GM21737 (cell line): ENCODE data around the gene ZBTB32.
A peak's percentile ranks its signal among the peaks of the same experiment; 100 is the strongest.
"Not testable (repeated sequence)": the region's sequence is repeated elsewhere in the genome, so short reads cannot be mapped to it uniquely, and the experiment has no call there.

Experiments
- ATAC-seq: cut with Tn5 transposase; IDR thresholded peaks from one replicate; pipeline ENCODE4 v1.9.1; 2021; ENCODE audit warnings: mild to moderate bottlenecking, moderate library complexity; ENCODE audit not compliant: unreplicated experiment

ZBTB32 gene, protein sequence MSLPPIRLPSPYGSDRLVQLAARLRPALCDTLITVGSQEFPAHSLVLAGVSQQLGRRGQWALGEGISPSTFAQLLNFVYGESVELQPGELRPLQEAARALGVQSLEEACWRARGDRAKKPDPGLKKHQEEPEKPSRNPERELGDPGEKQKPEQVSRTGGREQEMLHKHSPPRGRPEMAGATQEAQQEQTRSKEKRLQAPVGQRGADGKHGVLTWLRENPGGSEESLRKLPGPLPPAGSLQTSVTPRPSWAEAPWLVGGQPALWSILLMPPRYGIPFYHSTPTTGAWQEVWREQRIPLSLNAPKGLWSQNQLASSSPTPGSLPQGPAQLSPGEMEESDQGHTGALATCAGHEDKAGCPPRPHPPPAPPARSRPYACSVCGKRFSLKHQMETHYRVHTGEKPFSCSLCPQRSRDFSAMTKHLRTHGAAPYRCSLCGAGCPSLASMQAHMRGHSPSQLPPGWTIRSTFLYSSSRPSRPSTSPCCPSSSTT

DNA sequence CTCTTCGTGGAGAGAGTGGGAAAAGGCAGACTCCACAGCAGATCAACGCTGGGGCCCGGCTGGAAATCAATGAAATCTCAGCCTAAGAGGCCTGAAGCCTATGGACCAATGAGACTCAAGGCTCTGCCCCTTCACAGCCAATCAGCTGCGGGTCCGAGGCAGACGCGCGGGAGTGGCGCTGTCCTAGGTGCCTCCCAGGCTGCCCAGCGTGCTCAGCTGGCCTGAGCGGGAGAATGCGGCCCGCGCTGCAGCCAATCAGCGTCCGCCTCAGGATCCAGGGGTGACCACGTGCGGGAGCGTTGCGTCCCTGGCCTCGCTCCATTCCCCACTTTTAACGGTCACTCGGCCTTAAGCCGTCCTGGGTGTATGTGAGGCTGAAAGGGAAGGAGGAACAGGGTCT is at the start of gene ZBTB32:
TSS of gene ZBTB32 (plus strand) at position 341 of the 400 bp plus-strand sequence. CDS start 10,069 bp downstream, outside the sequence.
- ATAC-seq = no peak

DNA sequence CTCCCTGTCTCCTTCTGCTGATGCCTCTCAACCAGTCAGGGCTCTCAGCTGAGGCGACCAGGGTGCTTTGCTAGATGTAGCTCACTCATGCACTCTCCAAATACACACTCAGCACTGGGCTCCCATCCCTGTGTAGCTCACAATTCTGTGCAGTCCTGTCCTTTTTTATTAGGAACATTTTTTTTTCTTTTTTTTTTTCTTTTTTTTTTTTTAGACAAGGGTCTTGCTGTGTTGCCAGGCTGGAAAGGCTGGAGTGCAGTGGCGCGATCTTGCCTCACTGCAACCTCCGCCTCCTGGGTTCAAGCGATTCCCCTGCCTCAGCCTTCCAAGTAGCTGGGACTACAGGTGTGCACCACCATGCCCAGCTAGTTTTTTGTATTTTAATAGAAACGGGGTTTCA is 49.5 kb upstream of the ZBTB32 start:
- not testable (repeated sequence) for ATAC-seq

DNA sequence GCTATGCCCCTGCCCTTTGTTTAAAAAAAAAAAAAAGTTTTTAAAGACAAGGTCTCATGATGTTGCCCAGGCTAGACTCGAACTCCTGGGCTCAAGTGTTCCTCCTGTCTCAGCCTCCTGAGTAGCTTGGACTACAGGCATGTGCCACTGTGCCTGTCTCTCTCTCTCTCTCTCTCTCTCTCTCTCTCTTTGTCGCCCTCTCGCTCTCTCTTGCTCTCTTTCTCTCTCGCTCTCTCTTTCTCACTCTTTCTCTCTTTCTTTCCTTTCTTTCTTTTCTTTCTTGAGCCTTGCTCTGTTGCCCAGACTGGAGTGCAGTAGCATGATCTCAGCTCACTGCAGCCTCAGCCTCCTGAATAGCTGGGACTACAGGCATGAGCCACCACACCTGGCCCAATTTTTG is 48.8 kb upstream of the ZBTB32 start:
- ATAC-seq = no peak

DNA sequence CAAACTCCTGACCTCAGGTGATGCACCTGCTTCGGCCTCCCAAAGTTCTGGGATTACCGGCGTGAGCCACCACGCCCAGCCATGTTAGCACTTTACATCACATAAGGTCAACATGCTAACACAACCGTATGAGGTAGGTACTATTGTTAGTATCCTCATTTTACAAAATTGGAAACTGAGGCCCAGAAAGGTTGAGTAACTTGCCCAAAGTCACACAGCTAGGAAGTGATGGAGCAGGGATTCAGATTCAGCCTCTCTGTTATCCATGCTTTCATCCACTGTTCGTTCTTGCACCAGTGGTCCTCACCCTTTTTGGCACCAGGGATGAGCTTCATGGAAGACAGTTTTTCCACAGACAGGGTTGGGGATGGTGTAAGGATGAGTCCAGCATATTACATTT is 47.7 kb upstream of the ZBTB32 start:
- ATAC-seq = no peak

DNA sequence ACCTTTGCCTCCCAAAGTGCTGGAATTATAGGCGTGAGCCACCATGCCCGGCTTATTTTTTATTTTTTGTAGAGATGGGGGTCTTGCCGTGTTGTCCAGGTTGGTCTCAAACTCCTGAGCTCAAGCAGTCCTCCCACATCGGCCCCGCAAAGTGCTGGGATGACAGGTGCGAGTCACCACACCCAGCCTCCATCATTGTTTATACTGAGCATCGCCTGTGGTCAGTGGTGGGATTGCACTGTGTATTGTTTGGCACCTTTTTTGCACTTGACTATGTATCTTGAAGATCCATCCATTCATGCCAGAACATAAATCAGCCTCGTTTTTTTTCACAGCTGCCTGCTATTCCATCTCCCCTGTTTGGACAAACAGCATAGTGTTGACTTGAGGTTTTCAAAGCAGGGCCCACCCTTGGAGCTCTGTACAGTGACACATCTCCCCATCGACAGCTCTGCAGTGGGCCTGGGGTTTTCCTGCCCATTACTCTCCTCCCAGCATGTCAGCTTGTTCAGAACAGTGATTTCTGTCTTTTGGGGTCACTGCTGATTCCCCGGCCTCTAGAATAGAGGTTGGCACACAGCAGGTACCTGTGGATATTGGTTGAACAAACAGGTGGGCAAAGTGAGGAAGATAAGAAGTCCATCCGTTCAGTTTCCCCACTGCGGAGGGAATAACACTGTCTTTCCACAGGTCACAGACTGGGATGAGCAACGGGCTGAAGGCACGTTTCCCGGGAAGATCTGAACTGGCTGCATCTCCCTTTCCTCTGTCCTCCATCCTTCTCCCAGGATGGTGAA is 46.3 kb upstream of the ZBTB32 start:
- ATAC-seq = no peak

DNA sequence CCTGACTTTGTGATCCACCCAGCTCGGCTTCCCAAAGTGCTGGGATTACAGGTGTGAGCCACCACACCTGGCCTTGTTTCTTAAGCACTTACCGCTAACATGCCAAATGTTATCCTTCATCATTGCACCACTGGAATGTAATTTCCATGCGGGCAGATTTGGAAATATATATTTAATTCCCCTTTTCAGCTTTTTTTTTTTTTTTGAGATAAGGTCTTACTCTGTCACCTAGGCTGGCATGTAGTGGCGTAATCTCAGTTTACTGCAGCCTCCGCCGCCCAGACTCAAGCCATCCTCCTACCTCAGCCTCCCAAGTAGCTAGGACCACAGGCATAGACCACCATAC is 42.4 kb upstream of the ZBTB32 start:
- ATAC-seq = no peak

DNA sequence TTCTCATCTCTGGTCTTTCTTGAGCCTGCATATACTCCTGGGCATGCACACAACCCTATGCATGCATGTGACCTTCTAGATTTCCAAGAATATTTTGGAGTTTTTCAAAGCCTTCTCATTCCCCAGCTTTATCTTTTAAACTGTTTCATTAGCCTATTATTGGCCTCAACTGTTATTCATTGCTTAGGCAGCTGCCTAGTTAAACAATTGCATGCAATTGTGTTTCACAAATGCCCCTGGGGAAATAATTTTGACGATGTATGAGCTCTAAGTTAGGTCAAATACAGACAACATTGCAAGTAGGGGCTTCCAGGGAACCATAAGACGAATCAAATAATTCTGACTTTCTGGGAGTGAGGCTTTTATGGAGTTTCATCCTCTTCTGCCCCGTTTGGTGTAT is 40.4 kb upstream of the ZBTB32 start:
- no peak for ATAC-seq

DNA sequence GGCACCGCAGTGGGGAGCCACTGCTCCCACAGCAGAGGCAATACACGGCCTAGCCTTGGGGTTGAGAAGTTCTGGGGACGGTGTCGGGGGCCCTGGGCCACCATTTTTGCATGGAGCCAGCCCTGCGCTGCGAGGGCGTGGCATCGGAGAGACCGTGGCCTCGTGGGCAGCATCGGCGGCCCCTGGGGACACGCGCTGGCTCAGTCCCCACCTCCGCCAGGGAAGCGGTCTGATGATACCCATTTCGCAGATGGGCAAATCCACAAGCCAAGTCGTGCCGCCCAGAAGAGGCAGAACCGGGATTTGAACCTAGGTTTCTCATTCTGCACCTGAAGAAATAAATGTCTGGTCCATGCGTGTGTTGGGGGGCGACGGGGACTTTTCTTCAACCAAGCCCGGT is 39.2 kb upstream of the ZBTB32 start:
- no peak for ATAC-seq

DNA sequence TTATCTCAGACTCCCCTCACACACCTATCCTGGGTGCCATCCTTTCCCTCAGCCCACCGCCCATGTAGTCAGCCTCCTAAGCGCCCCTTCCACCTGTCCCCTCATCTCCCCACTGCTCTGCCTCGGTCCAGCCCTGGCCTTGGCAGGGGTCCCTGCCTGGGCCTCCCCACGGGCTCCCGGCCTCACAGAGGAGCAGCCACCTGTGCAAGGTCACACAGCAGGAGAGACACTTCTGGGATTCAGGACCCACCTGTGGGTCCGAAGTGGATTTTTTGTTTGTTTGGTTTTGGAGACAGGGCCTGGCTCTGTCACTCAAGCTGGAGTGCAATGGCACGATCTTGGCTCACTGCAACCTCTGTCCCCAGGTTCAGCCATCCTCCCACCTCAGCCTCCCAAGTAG is 38.8 kb upstream of the ZBTB32 start:
- no peak for ATAC-seq

DNA sequence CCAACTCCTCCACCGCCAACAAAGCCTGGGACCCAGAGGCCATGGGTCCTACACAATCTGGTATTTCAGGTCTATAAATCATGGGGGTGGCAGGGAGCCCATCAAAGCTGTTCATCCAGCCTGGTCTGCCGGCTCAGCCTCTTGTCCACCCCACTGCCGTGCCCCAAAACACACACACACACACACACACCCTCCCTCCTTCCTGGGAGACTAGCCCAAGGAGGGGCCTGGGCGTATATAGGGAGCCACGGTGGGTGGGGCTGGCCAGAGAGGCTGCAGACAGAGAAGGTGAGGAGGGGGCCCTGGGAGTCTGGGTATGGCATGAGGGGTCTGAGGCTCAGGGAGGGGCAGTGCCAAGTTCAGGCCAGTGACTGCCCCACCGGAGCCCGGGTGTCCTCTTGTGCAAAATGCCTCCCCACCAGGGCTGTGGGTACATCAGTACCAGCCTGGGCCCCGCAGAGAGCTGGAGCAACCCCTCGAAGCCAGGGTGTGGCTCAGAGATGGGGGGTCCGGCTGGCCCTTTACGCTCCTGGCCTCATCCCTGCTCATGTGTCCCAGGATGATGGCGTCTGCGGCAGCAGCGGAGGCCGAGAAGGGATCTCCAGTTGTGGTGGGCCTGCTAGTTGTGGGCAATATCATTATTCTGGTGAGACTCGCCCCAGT is 38.0 kb upstream of the ZBTB32 start, which contains the start of gene UPK1A:
TSS of gene UPK1A (plus strand) at position 267 of the 663 bp plus-strand sequence. CDS start at position 563, 296 bp downstream.
- no peak for ATAC-seq

DNA sequence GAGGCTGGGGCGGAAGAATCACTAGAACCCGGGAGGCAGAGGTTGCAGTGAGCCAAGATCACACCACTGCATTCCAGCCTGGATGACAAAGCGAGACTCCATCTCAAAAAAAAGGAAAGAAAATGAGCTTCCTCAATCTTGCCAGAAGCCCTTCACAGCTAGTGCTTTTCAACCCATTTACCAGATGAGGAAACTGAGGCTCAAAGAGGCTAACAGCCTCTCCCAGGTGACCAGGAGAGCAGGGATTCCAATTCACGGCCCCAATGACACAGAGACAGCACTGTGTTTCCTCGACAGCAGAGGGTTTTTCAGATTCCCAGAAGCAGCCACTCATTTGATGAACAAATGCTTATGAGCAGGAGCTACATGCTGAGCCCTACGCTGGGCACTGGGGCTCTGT is 34.8 kb upstream of the ZBTB32 start:
- ATAC-seq = no peak

DNA sequence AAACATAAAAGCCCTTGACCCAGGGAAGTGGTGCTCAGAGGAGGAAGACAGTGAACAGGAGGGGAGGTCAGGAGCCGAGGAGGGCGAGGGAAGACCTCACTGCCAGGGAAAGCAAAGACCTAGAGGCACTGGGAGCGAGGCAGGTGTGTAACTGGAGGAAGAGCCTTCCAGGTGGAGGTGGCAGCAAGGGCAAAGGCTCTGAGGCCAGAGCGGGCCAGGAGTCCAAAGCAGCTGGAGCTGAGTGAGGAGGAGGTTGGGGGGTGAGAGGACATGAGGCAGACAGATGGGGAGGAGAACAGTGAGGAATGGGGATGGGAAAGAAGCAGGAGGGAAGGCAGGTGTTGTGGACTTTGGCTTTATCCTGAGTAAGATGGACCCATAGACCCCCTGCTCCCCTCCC is 34.4 kb upstream of the ZBTB32 start:
- no peak for ATAC-seq

DNA sequence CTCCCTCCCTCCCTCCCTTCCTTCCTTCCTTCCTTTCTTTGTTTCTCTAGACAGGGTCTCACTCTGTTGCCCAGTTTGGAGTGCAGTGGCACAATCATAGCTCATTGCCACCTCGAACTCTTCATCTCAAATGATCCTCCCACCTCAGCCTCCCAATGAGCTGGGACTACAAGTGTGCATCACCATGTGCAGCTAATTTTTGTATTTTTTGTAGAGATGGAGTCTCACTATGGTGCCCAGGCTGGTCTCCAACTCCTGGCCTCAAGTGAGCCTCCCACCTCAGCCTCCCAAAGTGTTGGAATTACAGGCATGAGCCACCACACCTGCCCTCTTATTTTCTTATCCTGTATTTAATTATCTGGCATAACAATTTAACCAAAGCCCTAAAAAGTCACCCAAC is 33.7 kb upstream of the ZBTB32 start:
- ATAC-seq = no peak

DNA sequence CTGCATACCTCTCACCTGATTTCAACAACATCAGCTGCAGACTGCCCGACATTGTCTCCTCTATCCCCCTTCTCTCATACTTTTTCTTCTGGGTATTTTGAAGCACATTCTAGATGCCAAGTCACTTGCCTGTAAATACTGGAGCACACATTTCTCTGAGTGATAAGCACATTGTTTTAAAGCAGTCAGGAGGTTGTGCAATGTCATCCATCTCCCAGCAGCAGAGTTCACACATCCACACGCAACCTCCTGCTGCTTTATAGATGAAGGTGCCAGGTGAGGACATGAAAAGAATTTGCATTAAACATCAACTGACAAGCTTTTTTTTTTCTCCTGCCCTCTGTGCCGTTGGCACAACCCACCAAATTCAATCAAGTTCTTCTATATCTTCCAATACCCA is 32.5 kb upstream of the ZBTB32 start:
- ATAC-seq = no peak

DNA sequence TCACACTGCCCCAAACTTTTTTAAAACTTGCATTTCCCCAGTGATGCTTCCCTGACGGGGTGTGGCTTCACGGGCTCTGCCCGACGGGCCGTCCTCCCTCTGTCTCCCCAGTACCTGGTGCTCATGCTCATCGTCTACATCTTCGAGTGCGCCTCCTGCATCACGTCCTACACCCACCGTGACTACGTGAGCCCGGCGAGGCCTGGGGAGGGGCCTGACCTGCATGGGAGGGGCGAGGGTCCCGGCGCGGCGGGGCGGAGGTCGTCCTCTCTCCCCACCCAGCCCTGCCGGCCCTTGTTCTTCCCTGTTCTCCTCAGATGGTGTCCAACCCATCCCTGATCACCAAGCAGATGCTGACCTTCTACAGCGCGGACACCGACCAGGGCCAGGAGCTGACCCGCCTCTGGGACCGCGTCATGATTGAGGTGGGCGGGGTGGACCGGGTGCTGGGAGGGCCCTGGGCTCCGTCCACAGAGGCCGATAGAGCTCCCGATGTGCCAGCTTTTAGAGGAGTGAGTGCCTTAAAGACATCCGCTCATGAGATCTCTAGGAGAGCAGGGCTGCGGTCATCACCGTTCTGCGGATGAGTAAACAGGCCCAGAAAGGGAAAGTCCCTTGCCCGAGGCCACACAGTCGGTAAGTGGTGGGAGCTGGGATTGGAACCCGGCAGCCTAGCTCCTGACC is 31.1 kb upstream of the ZBTB32 start:
- no peak for ATAC-seq

DNA sequence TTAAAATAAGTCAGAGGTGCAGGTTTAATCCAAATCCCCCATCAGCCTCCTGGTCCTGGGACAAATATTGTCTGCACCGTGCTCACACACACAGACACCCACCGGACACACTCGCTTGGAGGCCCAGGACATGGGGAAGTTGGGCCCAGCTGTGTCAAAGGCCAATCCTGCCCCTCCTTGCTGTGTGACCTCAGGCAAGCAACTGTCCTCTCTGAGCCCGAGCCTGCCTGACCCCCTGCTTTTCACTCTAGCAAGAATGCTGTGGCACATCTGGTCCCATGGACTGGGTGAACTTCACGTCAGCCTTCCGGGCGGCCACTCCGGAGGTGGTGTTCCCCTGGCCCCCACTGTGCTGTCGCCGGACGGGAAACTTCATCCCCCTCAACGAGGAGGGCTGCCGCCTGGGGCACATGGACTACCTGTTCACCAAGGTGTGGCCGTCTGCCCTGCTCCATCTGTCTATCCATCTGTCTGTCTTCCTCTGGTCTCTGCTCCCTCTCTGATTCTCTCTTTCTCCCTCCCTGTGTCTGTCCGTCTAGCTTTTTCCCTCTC is 28.7 kb upstream of the ZBTB32 start:
- ATAC-seq = no peak

DNA sequence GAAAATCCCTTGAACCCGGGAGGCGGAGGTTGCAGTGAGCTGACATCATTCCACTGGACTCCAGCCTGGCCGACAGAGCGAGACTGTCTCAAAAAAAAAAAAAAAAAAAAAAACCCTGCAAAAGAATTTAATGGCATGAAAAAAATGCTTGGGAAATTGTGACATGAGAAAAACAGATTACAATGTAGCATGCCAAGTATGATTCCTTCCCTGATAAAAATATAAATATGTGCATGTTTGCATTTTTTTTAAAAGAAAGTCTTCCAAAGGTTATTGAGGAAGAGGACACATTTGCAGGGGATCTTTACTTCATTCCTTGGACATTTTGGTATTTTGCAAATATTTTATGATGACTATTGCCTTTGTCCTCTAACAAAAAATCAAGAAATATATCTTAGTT is 14.5 kb upstream of the ZBTB32 start:
- no peak for ATAC-seq

DNA sequence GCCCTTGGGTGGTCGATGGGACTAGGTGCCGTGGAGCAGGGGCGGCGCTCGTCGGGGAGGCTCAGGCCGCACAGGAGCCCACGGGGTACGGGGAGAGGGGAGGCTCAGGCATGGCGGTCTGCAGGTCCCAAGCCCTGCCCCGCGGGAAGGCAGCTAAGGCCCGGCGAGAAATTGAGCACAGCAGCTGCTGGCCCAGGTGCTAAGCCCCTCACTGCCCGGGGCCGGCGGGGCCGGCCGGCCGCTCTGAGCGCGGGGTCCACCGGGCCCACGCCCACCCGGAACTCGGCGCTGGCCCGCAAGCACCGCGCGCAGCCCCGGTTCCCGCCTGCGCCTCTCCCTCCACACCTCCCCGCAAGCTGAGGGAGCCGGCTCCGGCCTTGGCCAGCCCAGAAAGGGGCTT is 13.3 kb upstream of the ZBTB32 start:
- not testable (repeated sequence) for ATAC-seq

DNA sequence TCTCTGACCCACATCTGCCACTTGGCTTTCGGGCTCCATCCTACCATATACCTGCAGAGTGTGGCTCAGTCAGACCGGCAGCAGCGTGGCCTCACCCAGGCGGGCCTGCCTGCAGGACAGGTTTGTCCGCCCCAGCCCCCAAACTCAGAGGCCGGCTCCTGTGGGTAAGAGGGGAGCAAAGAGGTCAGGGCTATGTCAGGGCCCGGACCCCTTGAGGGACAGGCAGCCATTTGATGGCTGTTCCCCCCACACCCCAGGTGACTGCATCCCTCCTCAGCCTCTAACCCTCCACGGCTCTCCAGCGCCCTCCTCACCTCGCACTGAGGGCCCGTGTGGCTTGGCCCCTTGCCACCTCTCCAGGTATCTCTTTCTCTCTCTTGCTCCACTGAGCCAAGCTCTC is 12.3 kb upstream of the ZBTB32 start:
- ATAC-seq = no peak

DNA sequence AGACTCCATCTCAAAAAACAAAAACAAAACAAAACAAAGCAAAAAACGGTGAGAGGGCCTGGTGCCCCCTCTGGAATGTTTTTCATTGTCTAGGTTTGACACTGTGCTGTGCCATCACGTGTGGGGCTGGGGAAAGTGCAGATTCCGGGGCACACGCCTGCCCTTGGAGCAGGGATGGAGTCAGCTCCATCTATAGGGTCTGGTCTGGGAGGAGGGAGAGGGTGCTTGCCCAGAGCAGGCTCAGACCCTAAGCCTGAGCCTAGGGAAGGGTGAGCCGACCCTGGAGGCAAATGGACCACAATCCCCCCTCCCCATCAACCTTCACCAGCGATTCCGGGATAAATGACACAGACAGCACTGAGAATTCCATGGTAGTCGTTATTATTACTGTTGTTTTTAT is 10.9 kb upstream of the ZBTB32 start:
- peak; percentile 13 for ATAC-seq
